Measurements from ENCODE around the gene CCDC136.

The CCDC136 gene

DNA sequence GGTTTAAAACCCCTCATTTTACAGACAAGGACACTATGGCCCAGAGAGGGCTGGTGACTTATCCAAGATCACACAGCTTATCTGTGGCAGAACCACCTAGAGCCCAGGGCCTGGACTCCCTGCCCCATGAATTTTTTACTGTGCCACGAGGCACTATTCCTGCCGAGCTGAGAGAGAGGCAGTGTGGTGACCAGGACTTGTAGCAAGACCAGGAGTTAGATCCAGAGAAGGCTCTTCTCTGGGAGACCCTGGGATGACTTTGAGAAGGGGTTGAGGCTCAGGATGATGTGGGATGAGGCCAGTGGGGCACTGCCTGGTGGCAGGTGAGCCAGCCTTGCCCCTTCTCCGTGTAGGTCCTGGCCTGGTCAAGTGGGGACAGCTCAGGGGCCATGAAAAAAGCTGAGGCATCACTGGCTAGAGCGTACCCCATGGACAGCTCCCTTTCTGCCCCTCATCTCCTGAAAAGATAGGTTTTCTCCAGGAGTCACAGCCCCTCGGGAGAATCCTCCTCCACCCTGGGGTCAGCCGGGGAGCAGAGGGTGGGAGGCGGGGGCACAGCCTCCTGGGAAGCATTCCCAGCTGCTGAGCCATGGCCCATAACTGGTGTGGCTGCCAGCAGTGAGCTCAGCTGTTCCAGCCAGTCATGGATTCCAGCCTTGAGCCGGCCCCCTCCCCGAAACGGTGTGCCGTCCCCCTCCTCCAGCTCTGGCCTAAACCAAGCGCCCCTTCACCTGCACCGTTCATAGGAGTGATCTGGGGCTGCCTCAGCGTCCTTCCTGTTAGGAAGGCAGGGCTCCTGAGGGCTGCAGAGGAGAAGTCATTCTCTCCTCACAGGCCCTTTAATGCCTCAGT lies 44.2 kb downstream of the CCDC136 start:
- no peak overlapping the region for H3K4me3 ChIP-seq (ENCODE audit: low read length)
- no peak for TF ChIP-seq ZNF274 (IDR thresholded peaks at IDR 0.05; ENCODE audit: low read depth, low read length)

DNA sequence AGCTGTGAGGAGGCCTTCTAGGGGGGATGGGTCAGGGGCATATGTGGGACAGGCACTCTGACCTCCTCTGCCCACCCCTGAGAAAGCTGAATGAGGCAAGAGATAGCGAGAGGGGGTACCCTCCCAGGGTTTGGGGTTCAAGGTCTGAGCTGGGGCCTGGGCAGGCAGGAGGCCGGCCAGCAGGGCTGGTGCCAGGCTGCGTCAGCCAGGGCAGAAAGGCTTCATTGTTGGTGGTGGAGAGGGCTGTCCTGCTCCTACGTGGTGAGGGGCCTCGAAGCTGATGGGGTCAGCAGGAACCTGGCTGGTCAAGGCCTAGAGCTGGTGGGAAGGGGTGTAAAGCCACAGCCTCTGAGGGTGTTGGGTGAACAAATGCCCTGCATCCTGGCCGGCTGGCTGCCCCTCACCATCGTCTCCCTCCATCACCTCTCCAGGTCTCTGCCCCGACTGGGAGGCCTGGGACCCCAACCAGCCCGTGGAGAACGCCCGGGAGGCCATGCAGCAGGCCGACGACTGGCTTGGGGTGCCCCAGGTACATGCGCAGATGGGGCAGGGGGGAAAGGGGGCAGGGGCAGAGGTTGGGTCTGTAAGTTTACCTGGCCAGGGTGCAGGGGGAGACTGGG lies 45.1 kb downstream of the CCDC136 start:
- H3K4me3 ChIP-seq (ENCODE audit: low read length): no peak overlapping the region
- no peak for TF ChIP-seq ZNF274 (IDR thresholded peaks at IDR 0.05; ENCODE audit: low read depth, low read length)

DNA sequence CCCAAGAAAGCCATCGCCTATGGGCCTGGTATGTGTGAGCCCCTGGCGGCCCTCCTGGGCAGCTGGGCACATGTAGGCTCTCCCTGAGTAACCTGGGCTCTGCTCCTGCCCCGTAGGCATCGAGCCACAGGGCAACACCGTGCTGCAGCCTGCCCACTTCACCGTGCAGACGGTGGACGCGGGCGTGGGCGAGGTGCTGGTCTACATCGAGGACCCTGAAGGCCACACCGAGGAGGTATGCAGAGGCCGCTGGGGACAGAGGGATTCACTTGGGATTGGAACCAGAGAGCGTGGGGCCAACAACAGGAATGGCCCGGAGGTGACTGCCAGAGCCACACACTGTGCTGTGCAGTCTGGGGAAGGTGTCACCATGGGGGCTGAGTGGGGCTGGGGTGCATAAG lies 45.8 kb downstream of the CCDC136 start:
- no peak for TF ChIP-seq ZNF274 (IDR thresholded peaks at IDR 0.05; ENCODE audit: low read depth, low read length)
- H3K4me3 ChIP-seq (ENCODE audit: low read length): no peak overlapping the region

- no peak for TF ChIP-seq ZNF274 (IDR thresholded peaks at IDR 0.05; ENCODE audit: low read depth, low read length)
- no peak overlapping the region for H3K4me3 ChIP-seq (ENCODE audit: low read length)
Measured at GRCh38 chr7:128838109-128838779, 46.5 kb downstream of the CCDC136 start.

GRCh38 chr7:128838981-128839731 lies 47.4 kb downstream of the CCDC136 start:
- no peak for TF ChIP-seq ZNF274 (IDR thresholded peaks at IDR 0.05; ENCODE audit: low read depth, low read length)
- no peak overlapping the region for H3K4me3 ChIP-seq (ENCODE audit: low read length)

DNA sequence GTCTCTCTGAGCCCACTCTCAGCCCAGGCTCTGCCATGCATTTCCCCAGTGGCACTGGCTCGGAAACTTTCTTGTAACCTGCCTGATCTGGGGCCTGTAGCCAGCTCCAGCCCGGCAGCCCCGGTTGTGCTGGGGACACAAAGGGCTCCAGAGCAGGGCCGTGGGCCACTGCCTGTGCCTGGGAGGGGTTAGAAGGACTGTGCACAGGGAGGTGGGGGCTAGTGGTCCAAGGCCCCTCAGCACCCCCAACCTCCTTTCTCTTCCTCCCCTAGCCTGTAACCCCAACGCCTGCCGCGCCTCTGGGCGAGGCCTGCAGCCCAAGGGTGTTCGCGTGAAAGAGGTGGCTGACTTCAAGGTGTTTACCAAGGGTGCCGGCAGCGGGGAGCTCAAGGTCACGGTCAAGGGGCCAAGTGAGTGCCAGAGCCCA lies 48.0 kb downstream of the CCDC136 start:
- no peak for TF ChIP-seq ZNF274 (IDR thresholded peaks at IDR 0.05; ENCODE audit: low read depth, low read length)
- H3K4me3 ChIP-seq (ENCODE audit: low read length): no peak overlapping the region

GRCh38 chr7:128840326-128841170 lies 48.8 kb downstream of the CCDC136 start:
- TF ChIP-seq ZNF274 (IDR thresholded peaks at IDR 0.05; ENCODE audit: low read depth, low read length): no peak
- no peak overlapping the region for H3K4me3 ChIP-seq (ENCODE audit: low read length)

DNA sequence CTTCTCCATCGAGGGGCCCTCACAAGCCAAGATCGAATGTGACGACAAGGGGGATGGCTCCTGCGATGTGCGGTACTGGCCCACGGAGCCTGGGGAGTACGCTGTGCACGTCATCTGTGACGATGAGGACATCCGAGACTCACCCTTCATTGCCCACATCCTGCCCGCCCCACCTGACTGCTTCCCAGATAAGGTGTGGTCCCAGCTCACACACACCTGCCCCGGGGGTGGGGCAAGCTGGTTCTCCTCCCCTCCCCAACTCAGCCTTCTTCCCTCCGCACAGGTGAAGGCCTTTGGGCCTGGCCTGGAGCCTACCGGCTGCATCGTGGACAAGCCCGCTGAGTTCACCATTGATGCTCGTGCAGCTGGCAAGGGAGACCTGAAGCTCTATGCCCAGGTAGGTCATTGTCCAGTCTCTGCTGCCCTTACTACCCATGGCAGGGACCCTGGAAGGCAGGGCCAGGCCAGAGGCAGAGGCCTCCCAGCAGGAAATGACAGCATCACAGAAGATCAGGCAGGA lies 49.5 kb downstream of the CCDC136 start:
- TF ChIP-seq ZNF274 (IDR thresholded peaks at IDR 0.05; ENCODE audit: low read depth, low read length): no peak
- no peak overlapping the region for H3K4me3 ChIP-seq (ENCODE audit: low read length)

- no peak for TF ChIP-seq ZNF274 (IDR thresholded peaks at IDR 0.05; ENCODE audit: low read depth, low read length)
- no peak overlapping the region for H3K4me3 ChIP-seq (ENCODE audit: low read length)
Measured at GRCh38 chr7:128841921-128842673, 50.3 kb downstream of the CCDC136 start.

GRCh38 chr7:128842674-128843641 lies 51.2 kb downstream of the CCDC136 start:
- no peak for TF ChIP-seq ZNF274 (IDR thresholded peaks at IDR 0.05; ENCODE audit: low read depth, low read length)
- no peak overlapping the region for H3K4me3 ChIP-seq (ENCODE audit: low read length)

GRCh38 chr7:128843938-128844621 lies 52.3 kb downstream of the CCDC136 start:
- no peak for TF ChIP-seq ZNF274 (IDR thresholded peaks at IDR 0.05; ENCODE audit: low read depth, low read length)
- no peak overlapping the region for H3K4me3 ChIP-seq (ENCODE audit: low read length)

Measured in GM08714 (cell line).